Body of pancreas (tissue), 4 donors: ENCODE data around the gene SGCD.

Source experiments
- POLR2A ChIP-seq, 3 donors: fragments of 450-650 bp; IDR thresholded peaks; one replicate each; pipeline ENCODE4 v1.6.1; 2016; ENCODE audit warnings: antibody characterized with exemption in 3 of 3, mild to moderate bottlenecking in 2 of 3
- TF ChIP-seq, protein P1 (sequence below), 7 experiments: fragments of 450-650 bp in 4 of 7; fragments of 200-600 bp in 3 of 7; sonication (generic) in 3 of 7; IDR thresholded peaks; one replicate each; pipeline ENCODE4 v1.5.1; 2016 to 2019; ENCODE audit warnings: antibody characterized with exemption in 7 of 7

DNA sequence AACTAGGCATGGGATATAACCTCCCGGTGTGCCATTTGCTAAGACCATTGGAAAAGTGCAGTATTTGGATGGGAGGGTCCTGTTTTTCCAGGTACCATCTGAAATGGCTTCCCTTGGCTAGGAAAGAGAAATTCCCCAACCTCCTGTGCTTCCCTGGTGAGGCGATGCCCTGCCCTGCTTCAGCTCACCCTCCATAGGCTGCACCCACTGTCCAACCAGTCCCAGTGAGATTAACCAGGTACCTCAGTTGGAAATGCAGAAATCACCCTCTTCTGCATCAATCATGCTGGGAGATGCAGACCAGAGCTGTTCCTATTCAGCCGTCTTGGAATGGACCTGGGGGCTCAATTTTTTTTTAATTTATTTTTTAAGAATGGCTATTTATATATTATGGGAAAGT lies 254.8 kb downstream of the SGCD start:
- TF ChIP-seq, protein P1, sequence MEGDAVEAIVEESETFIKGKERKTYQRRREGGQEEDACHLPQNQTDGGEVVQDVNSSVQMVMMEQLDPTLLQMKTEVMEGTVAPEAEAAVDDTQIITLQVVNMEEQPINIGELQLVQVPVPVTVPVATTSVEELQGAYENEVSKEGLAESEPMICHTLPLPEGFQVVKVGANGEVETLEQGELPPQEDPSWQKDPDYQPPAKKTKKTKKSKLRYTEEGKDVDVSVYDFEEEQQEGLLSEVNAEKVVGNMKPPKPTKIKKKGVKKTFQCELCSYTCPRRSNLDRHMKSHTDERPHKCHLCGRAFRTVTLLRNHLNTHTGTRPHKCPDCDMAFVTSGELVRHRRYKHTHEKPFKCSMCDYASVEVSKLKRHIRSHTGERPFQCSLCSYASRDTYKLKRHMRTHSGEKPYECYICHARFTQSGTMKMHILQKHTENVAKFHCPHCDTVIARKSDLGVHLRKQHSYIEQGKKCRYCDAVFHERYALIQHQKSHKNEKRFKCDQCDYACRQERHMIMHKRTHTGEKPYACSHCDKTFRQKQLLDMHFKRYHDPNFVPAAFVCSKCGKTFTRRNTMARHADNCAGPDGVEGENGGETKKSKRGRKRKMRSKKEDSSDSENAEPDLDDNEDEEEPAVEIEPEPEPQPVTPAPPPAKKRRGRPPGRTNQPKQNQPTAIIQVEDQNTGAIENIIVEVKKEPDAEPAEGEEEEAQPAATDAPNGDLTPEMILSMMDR (IDR thresholded peaks at IDR 0.05), result no peak
- TF ChIP-seq POLR2A (IDR thresholded peaks at IDR 0.05), result no peak
